OCI-LY7 (cell line): Measurements from ENCODE around the gene PLD6. TPM values are rescaled to one million over a fixed set of nuclear protein-coding genes. Genes with fewer than 3 reads are reported as not detected.
A peak's percentile ranks its signal among the peaks of the same experiment; 100 is the strongest.

Experiments used
- BruUV-seq: library from RNA; stranded (reverse); fragments of 400-500 nt; replicated peaks from 2 replicates; lab custom pipeline; 2021; lab: Mats Ljungman, UMichigan
- CTCF ChIA-PET: fragments of 300-600 bp; sonication (Branson Sonifier 250); formaldehyde crosslinking; loops from one replicate; lab custom pipeline; 2022; ENCODE audit warnings: antibody characterized with exemption; ENCODE audit not compliant: unreplicated experiment; lab: Charles Lee
- POLR2A ChIA-PET: fragments of 300-600 bp; sonication (Branson Sonifier 250); formaldehyde crosslinking; loops from one replicate; lab custom pipeline; 2022; ENCODE audit warnings: antibody characterized with exemption; lab: Charles Lee
- DNase-seq: peaks from one replicate; pipeline ENCODE4 v3.0.0-alpha.2; 2015; ENCODE audit warnings: low spot score
- H2AFZ ChIP-seq: fragments of 200-600 bp; sonication (generic), shearing (Covaris generic); 2 replicates; pipeline ENCODE4 v1.6.1; 2014; ENCODE audit warnings: mild to moderate bottlenecking, antibody characterized with exemption, low read length, moderate library complexity
- H3K27ac ChIP-seq: fragments of 200-600 bp; sonication (generic); 2 replicates; pipeline ENCODE4 v1.5.1; 2014; ENCODE audit warnings: mixed run types, low read depth, mild to moderate bottlenecking, moderate library complexity, low read length, inconsistent platforms; ENCODE audit not compliant: poor library complexity, severe bottlenecking
- H3K36me3 ChIP-seq: fragments of 200-600 bp; sonication (generic); 2 replicates; pipeline ENCODE4 v1.6.1; 2014; ENCODE audit warnings: mild to moderate bottlenecking, antibody characterized with exemption, low read length, moderate library complexity, mixed read lengths; ENCODE audit not compliant: insufficient read depth
- H3K4me1 ChIP-seq: fragments of 200-600 bp; sonication (generic); 2 replicates; pipeline ENCODE4 v1.5.1; 2014; ENCODE audit warnings: mild to moderate bottlenecking, low read length; ENCODE audit not compliant: insufficient read depth, poor library complexity, severe bottlenecking
- H3K4me2 ChIP-seq: fragments of 200-600 bp; sonication (generic); 2 replicates; pipeline ENCODE4 v1.6.1; 2014; ENCODE audit warnings: mild to moderate bottlenecking, low read length
- H3K4me3 ChIP-seq: fragments of 200-600 bp; sonication (generic); 2 replicates; pipeline ENCODE4 v1.5.1; 2014; ENCODE audit warnings: mild to moderate bottlenecking, low read depth, low read length; ENCODE audit not compliant: poor library complexity, severe bottlenecking
- H3K79me2 ChIP-seq: fragments of 200-600 bp; sonication (generic); 2 replicates; pipeline ENCODE4 v1.6.1; 2016; ENCODE audit warnings: low read depth, mild to moderate bottlenecking, low read length, moderate library complexity, mixed read lengths; ENCODE audit not compliant: insufficient read depth
- H3K9me2 ChIP-seq: fragments of 200-600 bp; sonication (generic); 2 replicates; pipeline ENCODE4 v1.6.1; 2016; ENCODE audit warnings: mild to moderate bottlenecking, low read length, mixed read lengths; ENCODE audit not compliant: insufficient read depth
- H3K9me3 ChIP-seq: fragments of 200-600 bp; sonication (generic); 2 replicates; pipeline ENCODE4 v1.6.1; 2014; ENCODE audit warnings: mild to moderate bottlenecking, mixed run types, low read length, mixed read lengths
- H4K20me1 ChIP-seq: fragments of 200-600 bp; sonication (generic); 2 replicates; pipeline ENCODE4 v1.6.1; 2014; ENCODE audit warnings: mild to moderate bottlenecking, antibody characterized with exemption, low read length, moderate library complexity, mixed read lengths; ENCODE audit not compliant: insufficient read depth
- EZH2phosphoT487 ChIP-seq: fragments of 200-600 bp; sonication (generic); IDR thresholded peaks from 2 replicates; pipeline ENCODE4 v1.6.1; 2018; ENCODE audit warnings: low read depth, borderline replicate concordance, mild to moderate bottlenecking, mixed run types, antibody characterized with exemption, low read length, moderate library complexity, mixed read lengths
- intact Hi-C: fragments of 100-400 bp; cut with micrococcal nuclease; formaldehyde crosslinking; loops from one replicate; pipeline ENCODE4 v1.10.0; 2022; ENCODE audit not compliant: unreplicated experiment
- total RNA-seq, 2 experiments: library from RNA; depleted of rRNA in 1 of 2; stranded (reverse); fragments of >200 nt in 1 of 2; shearing (Covaris generic) in 1 of 2; gene quantifications; 2 replicates each; pipeline ENCODE4 v1.2.3, GENCODE V29; 2014 to 2022
- TF ChIP-seq, protein P1 (sequence below): fragments of 200-600 bp; sonication (generic); conservative IDR thresholded peaks from 2 replicates; pipeline ENCODE4 v1.5.1; 2014; ENCODE audit warnings: mild to moderate bottlenecking, antibody characterized with exemption, low read length, moderate library complexity, mixed read lengths

Gene PLD6
- total RNA-seq, 2 experiments from 2014 or later, result not detected

DNA sequence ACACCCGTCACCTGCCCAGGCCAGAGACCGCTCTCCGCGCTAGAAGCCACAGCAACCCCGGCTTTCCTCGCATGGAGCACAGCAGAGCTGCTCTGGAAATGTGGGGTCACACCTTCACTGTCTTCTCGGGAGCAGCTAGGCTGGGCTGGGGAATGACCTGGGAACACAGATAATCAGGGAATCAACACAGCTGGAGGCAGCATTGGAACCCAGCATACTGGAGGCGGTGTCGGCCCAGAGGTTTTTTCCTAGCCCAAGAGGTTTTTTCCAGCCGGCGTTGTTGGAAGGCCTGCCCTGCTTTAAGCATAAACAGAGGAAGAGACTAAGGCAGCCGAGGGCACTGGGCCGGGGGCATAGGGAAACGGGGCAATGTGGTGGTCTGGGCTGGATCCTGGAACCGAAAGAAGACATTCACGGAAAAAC is 791 bp upstream of the PLD6 start:
- intact Hi-C loops, result no loop called here
- H4K20me1 ChIP-seq, result no peaks in the 10 kb centered on the region
- H3K4me1 ChIP-seq, result no peaks in the 10 kb centered on the region
- no peaks in the 10 kb centered on the region for H3K9me3 ChIP-seq
- CTCF ChIA-PET, result no interaction called here
- DNase-seq, result no peak
- no peak overlapping the region for H3K4me2 ChIP-seq
- H3K27ac ChIP-seq, result no peak overlapping the region
- no peak overlapping the region for H2AFZ ChIP-seq
- no peaks in the 10 kb centered on the region for H3K9me2 ChIP-seq
- no peaks in the 10 kb centered on the region for H3K79me2 ChIP-seq
- no peak overlapping the region for H3K4me3 ChIP-seq
- BruUV-seq, result no TSS peak
- TF ChIP-seq, protein P1, sequence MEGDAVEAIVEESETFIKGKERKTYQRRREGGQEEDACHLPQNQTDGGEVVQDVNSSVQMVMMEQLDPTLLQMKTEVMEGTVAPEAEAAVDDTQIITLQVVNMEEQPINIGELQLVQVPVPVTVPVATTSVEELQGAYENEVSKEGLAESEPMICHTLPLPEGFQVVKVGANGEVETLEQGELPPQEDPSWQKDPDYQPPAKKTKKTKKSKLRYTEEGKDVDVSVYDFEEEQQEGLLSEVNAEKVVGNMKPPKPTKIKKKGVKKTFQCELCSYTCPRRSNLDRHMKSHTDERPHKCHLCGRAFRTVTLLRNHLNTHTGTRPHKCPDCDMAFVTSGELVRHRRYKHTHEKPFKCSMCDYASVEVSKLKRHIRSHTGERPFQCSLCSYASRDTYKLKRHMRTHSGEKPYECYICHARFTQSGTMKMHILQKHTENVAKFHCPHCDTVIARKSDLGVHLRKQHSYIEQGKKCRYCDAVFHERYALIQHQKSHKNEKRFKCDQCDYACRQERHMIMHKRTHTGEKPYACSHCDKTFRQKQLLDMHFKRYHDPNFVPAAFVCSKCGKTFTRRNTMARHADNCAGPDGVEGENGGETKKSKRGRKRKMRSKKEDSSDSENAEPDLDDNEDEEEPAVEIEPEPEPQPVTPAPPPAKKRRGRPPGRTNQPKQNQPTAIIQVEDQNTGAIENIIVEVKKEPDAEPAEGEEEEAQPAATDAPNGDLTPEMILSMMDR, result no peak
- TF ChIP-seq EZH2phosphoT487, result no peak
- POLR2A ChIA-PET, result interaction anchor here (0.6 kb wide), 1 partner anchor 29 kb away, joined by 3 read pairs; no protein-coding TSS in a partner anchor
- H3K36me3 ChIP-seq, result no peaks in the 10 kb centered on the region

DNA sequence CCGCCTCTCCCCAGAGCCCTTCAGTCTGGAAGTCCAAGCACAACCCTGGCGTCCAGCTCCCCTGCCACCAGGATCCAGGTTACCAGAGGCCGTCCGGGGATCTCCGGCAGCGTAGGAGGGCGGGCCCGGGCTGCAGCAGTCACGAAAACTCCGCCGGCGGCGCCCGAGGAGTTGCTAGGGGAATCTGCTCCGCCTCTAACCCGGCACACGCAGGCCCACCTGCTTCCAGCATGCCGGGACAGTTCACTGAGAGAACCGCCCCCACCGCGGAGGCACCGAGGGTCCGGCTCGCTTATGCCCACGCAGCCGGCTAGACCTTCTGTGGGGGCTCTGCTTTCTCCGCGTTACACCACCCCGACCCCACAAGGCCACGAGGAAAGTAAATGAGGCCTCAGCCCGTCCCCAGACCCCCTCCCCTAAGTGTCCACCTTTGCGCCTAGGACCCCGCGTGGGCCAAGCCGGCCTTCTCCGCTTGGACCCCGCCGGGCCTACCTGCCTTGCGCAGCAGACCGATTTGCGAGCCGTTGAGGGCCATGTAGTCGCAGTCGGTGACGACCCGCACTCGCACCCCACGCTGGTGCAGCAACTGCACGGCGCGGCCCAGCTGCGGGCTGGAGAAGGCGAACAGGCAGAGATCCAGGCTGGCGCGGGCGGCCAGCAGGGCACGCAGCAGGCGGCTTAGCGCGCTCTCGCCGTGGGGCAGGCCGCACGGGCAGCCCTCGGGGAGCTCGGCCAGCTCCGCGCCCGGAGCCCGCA is 587 bp downstream of the PLD6 start:
- no TSS peak for BruUV-seq
- H3K4me3 ChIP-seq, result no peak overlapping the region
- H2AFZ ChIP-seq, result no peak overlapping the region

More for the DNA sequence above, 587 bp downstream of the PLD6 start:
- CTCF ChIA-PET, result no interaction called here
- Histone ChIP-seq H3K4me1 (no peaks in the 10 kb centered on the region), H3K9me3 (no peaks in the 10 kb centered on the region), H3K4me2 (peak overlapping the region; percentile 48; the same call in 1 of the 2 replicates), H3K79me2 (no peaks in the 10 kb centered on the region), H4K20me1 (no peaks in the 10 kb centered on the region), H3K27ac (no peak overlapping the region), H3K36me3 (no peaks in the 10 kb centered on the region), H3K9me2 (no peaks in the 10 kb centered on the region)
- no peak for DNase-seq
- POLR2A ChIA-PET, result no interaction called here
- intact Hi-C loops, result no loop called here
- TF ChIP-seq EZH2phosphoT487, result no peak
- TF ChIP-seq, protein P1, result no peak
